H1 (cell line): ENCODE data around the gene MYNN. TPM values are rescaled to one million over a fixed set of nuclear protein-coding genes. Genes with fewer than 3 reads are reported as not detected.

Source experiments
- CTCF ChIA-PET: fragments of 300-600 bp; sonication (Branson Sonifier 250); formaldehyde crosslinking; loops from one replicate; lab custom pipeline; 2021; ENCODE audit not compliant: partially characterized antibody; lab: Charles Lee
- POLR2A ChIA-PET: fragments of 300-600 bp; sonication (Branson Sonifier 250); formaldehyde crosslinking; loops from one replicate; lab custom pipeline; 2021; ENCODE audit warnings: inconsistent platforms; ENCODE audit not compliant: partially characterized antibody; lab: Charles Lee
- DNase-seq, 2 experiments: peaks; one replicate each; pipeline versions ENCODE4 v3.0.0 to v3.0.0-alpha.2; 2010 to 2022; ENCODE audit warnings: low spot score in 2 of 2, low read depth in 1 of 2, mixed read lengths in 1 of 2
- FAIRE-seq: peaks from 2 replicates; lab custom pipeline; 2011; peaks lifted over from hg19 to GRCh38; lab: Jason Lieb, UNC
- H2AFZ ChIP-seq: 2 replicates; pipeline ENCODE4 v1.8.1; 2012; ENCODE audit warnings: low read length, inconsistent platforms
- H2AK5ac ChIP-seq: 2 replicates; pipeline ENCODE4 v1.6.1; 2013; ENCODE audit warnings: low read depth, low read length
- H2BK120ac ChIP-seq: replicated peaks from 2 replicates; pipeline ENCODE3; 2013; ENCODE audit warnings: low read depth, low read length, inconsistent platforms
- H2BK12ac ChIP-seq: 2 replicates; pipeline ENCODE4 v1.6.1; 2013; ENCODE audit warnings: low read depth, low read length
- H2BK15ac ChIP-seq: 2 replicates; pipeline ENCODE4 v1.6.1; 2013; ENCODE audit warnings: low read length
- H2BK20ac ChIP-seq: 2 replicates; pipeline ENCODE4 v1.6.1; 2013; ENCODE audit warnings: low read length
- H2BK5ac ChIP-seq: 2 replicates; pipeline ENCODE4 v1.6.1; 2013; ENCODE audit warnings: low read depth, low read length
- H3K14ac ChIP-seq: 2 replicates; pipeline ENCODE4 v1.6.1; 2013; ENCODE audit warnings: inconsistent platforms; ENCODE audit not compliant: insufficient read length
- H3K18ac ChIP-seq: 2 replicates; pipeline ENCODE4 v1.6.1; 2013; ENCODE audit warnings: low read length; ENCODE audit errors: extremely low read depth
- H3K23ac ChIP-seq: 2 replicates; pipeline ENCODE4 v1.6.1; 2013; ENCODE audit warnings: inconsistent platforms; ENCODE audit not compliant: insufficient read length
- H3K23me2 ChIP-seq: 2 replicates; pipeline ENCODE4 v1.6.1; 2013; ENCODE audit warnings: low read depth, low read length
- H3K27ac ChIP-seq: 2 replicates; pipeline ENCODE4 v1.6.1; 2011; ENCODE audit warnings: low read depth, low read length, inconsistent platforms
- H3K27me3 ChIP-seq, 4 experiments: replicated peaks in 1 of 4; 1 replicate in 1 of 4; 2 replicates in 3 of 4; pipeline versions ENCODE4 v1.6.1 to v1.8.1; 2011 to 2013; ENCODE audit warnings: low read length in 3 of 4, mild to moderate bottlenecking in 3 of 4, inconsistent platforms in 2 of 4, mixed read lengths in 2 of 4, moderate library complexity in 1 of 4; ENCODE audit not compliant: control insufficient read depth in 3 of 4, insufficient read depth in 3 of 4; ENCODE audit errors: extremely low read depth in 1 of 4
- H3K36me3 ChIP-seq, 4 experiments: 2 replicates each; pipeline versions ENCODE4 v1.6.1 to v1.8.1; 2011 to 2013; ENCODE audit warnings: mild to moderate bottlenecking in 4 of 4, low read length in 3 of 4, moderate library complexity in 2 of 4, control low read depth in 1 of 4, inconsistent platforms in 1 of 4; ENCODE audit not compliant: insufficient read depth in 4 of 4, control insufficient read depth in 2 of 4
- H3K4ac ChIP-seq: replicated peaks from 2 replicates; pipeline ENCODE3; 2013; ENCODE audit warnings: low read length, low read depth, mixed read lengths, inconsistent platforms; ENCODE audit not compliant: insufficient read length
- H3K4me1 ChIP-seq, 4 experiments: replicated peaks in 1 of 4; 1 replicate in 1 of 4; 2 replicates in 3 of 4; pipeline versions ENCODE4 v1.6.1 to v1.8.1; 2011 to 2013; ENCODE audit warnings: low read length in 3 of 4, inconsistent platforms in 2 of 4, mixed read lengths in 1 of 4; ENCODE audit not compliant: insufficient read depth in 4 of 4, control insufficient read depth in 3 of 4
- H3K4me2 ChIP-seq, 2 experiments: 2 replicates each; pipeline versions ENCODE4 v1.6.1 to v1.8.1; 2011 to 2013; ENCODE audit warnings: low read depth in 2 of 2, low read length in 2 of 2, control low read depth in 1 of 2, inconsistent platforms in 1 of 2, mild to moderate bottlenecking in 1 of 2; ENCODE audit not compliant: insufficient read depth in 1 of 2
- H3K4me3 ChIP-seq, 4 experiments: fragments of 200-600, 300-600 bp in 1 of 4; sonication (generic), shearing (Covaris generic), sonication (Bioruptor Twin) in 1 of 4; 2 replicates each; pipeline versions ENCODE4 v1.5.1 to v1.8.1; 2011 to 2016; ENCODE audit warnings: low read length in 4 of 4, low read depth in 3 of 4, control low read depth in 2 of 4, inconsistent platforms in 2 of 4, mild to moderate bottlenecking in 2 of 4, mixed read lengths in 1 of 4, moderate library complexity in 1 of 4; ENCODE audit not compliant: insufficient read depth in 2 of 4; ENCODE audit errors: extremely low read depth in 1 of 4
- H3K56ac ChIP-seq: replicated peaks from 2 replicates; pipeline ENCODE3; 2013; ENCODE audit warnings: low read depth, mild to moderate bottlenecking, mixed read lengths, low read length, inconsistent platforms; ENCODE audit not compliant: insufficient read length
- H3K79me1 ChIP-seq: 2 replicates; pipeline ENCODE4 v1.6.1; 2013; ENCODE audit warnings: low read depth, low read length, control low read depth
- H3K79me2 ChIP-seq, 2 experiments: 2 replicates each; pipeline versions ENCODE4 v1.6.1 to v1.8.1; 2012 to 2013; ENCODE audit warnings: low read length in 2 of 2, mild to moderate bottlenecking in 2 of 2, inconsistent platforms in 1 of 2; ENCODE audit not compliant: insufficient read depth in 2 of 2, control insufficient read depth in 1 of 2
- H3K9ac ChIP-seq, 4 experiments: replicated peaks in 1 of 4; 1 replicate in 1 of 4; 2 replicates in 3 of 4; pipeline versions ENCODE4 v1.6.1 to v1.8.1; 2011 to 2013; ENCODE audit warnings: low read depth in 3 of 4, low read length in 3 of 4, control low read depth in 2 of 4, mild to moderate bottlenecking in 2 of 4, moderate library complexity in 2 of 4, inconsistent platforms in 1 of 4; ENCODE audit errors: extremely low read depth in 1 of 4
- H3K9me3 ChIP-seq, 2 experiments: 2 replicates each; pipeline versions ENCODE4 v1.6.1 to v1.8.1; 2012 to 2013; ENCODE audit warnings: mild to moderate bottlenecking in 2 of 2, moderate library complexity in 2 of 2, control low read depth in 1 of 2, inconsistent platforms in 1 of 2, low read depth in 1 of 2, low read length in 1 of 2, mixed read lengths in 1 of 2; ENCODE audit not compliant: insufficient read depth in 2 of 2
- H4K20me1 ChIP-seq, 2 experiments: replicated peaks in 1 of 2; 2 replicates each; pipeline versions ENCODE3 to v1.8.1; 2011 to 2013; ENCODE audit warnings: inconsistent platforms in 2 of 2, low read length in 2 of 2, mild to moderate bottlenecking in 1 of 2; ENCODE audit not compliant: insufficient read depth in 2 of 2, control insufficient read depth in 1 of 2
- H4K5ac ChIP-seq: 2 replicates; pipeline ENCODE4 v1.6.1; 2013; ENCODE audit warnings: low read length, low read depth, mixed read lengths, inconsistent platforms; ENCODE audit not compliant: insufficient read length
- H4K8ac ChIP-seq: 2 replicates; pipeline ENCODE4 v1.8.0; 2013; ENCODE audit warnings: mild to moderate bottlenecking, moderate library complexity, low read length, inconsistent platforms; ENCODE audit not compliant: insufficient read depth; ENCODE audit errors: extremely low read depth
- H4K91ac ChIP-seq: replicated peaks from 2 replicates; pipeline ENCODE3; 2013; ENCODE audit warnings: low read length, mixed read lengths, inconsistent platforms; ENCODE audit not compliant: insufficient read length
- CTBP2 ChIP-seq: IDR thresholded peaks from 2 replicates; pipeline ENCODE4 v1.7.0; 2011; ENCODE audit warnings: borderline replicate concordance, mild to moderate bottlenecking, moderate library complexity, mixed read lengths, low read length; ENCODE audit not compliant: insufficient read depth, insufficient read length
- POLR2A ChIP-seq, 2 experiments: IDR thresholded peaks; 1 replicate in 1 of 2; 2 replicates in 1 of 2; pipeline ENCODE4 v1.6.1; 2011; ENCODE audit warnings: low read depth in 2 of 2, low read length in 2 of 2, mild to moderate bottlenecking in 2 of 2; ENCODE audit errors: control extremely low read depth in 1 of 2
- POLR2AphosphoS5 ChIP-seq: IDR thresholded peaks from 2 replicates; pipeline ENCODE4 v1.6.1; 2011; ENCODE audit warnings: low read depth, low read length
- SAP30 ChIP-seq: fragments of 300-600 bp; sonication (generic); IDR thresholded peaks from 2 replicates; pipeline ENCODE4 v1.7.1; 2012; ENCODE audit warnings: low read length, moderate library complexity, mild to moderate bottlenecking, inconsistent platforms; ENCODE audit not compliant: insufficient read depth, insufficient replicate concordance
- SP2 ChIP-seq: IDR thresholded peaks from 2 replicates; pipeline ENCODE4 v1.6.1; 2012; ENCODE audit warnings: mild to moderate bottlenecking, low read length, inconsistent platforms
- TAF7 ChIP-seq: optimal IDR thresholded peaks from 2 replicates; pipeline ENCODE3; 2011; ENCODE audit warnings: low read depth, mild to moderate bottlenecking, inconsistent platforms, low read length, moderate library complexity, borderline replicate concordance
- WGBS, 2 experiments: shearing (Covaris generic) in 1 of 2; methylation state at CpG; one replicate each; pipeline versions ENCODE4 v1.1.6 to v1.1.7; 2013 to 2015; ENCODE audit warnings: low lambda C conversion rate in 2 of 2, mixed read lengths in 2 of 2, inconsistent platforms in 1 of 2, low coverage in 1 of 2, missing lambda C conversion rate in 1 of 2; ENCODE audit not compliant: insufficient replicate concordance in 2 of 2, insufficient coverage in 1 of 2, insufficient read length in 1 of 2; ENCODE audit errors: extremely low coverage in 1 of 2, missing lambda C conversion rate in 1 of 2; 5-methylcytosine and 5-hydroxymethylcytosine counted together
- polyA plus RNA-seq, 7 experiments: library from polyadenylated mRNA; depleted of rRNA in 3 of 7; stranded (reverse) in 5 of 7; unstranded in 2 of 7; fragments of >200 nt in 5 of 7; fragments of 200-250 nt in 2 of 7; gene quantifications; 1 replicate in 5 of 7; 2 replicates in 1 of 7; 4 replicates in 1 of 7; pipeline versions ENCODE4 v1.2.1 to v1.2.3, GENCODE V29; 2011 to 2013; ENCODE audit warnings: missing spikeins in 2 of 7, mixed read lengths in 2 of 7
- total RNA-seq: library from RNA; stranded (reverse); fragmentation: NEBNext Ultra II Directional; extraction: Animal tissue kit (Norgen Biotek cat#: 25700); gene quantifications from 2 replicates; pipeline ENCODE4 v1.2.1, GENCODE V29; 2021
- TF ChIP-seq, protein P1 (sequence below): IDR thresholded peaks from 2 replicates; pipeline ENCODE4 v1.6.1; 2012; ENCODE audit warnings: inconsistent platforms
- TF ChIP-seq, protein P2 (sequence below), 3 experiments: IDR thresholded peaks; 1 replicate in 2 of 3; 2 replicates in 1 of 3; pipeline versions ENCODE4 v1.5.1 to v1.6.1; 2011; ENCODE audit warnings: low read length in 3 of 3, mild to moderate bottlenecking in 3 of 3, inconsistent platforms in 2 of 3, low read depth in 1 of 3, moderate library complexity in 1 of 3; ENCODE audit not compliant: insufficient read depth in 1 of 3; ENCODE audit errors: control extremely low read depth in 1 of 3
- TF ChIP-seq, protein P3 (sequence below): IDR thresholded peaks from 2 replicates; pipeline ENCODE4 v1.6.1; 2012; ENCODE audit warnings: low read length, inconsistent platforms

MYNN gene
- total and polyA plus RNA-seq, 2 of the 8 experiments (the other 6 are each of a cell fraction or from before 2014, with no cell fraction given): 7.3 to 15.2 TPM

DNA sequence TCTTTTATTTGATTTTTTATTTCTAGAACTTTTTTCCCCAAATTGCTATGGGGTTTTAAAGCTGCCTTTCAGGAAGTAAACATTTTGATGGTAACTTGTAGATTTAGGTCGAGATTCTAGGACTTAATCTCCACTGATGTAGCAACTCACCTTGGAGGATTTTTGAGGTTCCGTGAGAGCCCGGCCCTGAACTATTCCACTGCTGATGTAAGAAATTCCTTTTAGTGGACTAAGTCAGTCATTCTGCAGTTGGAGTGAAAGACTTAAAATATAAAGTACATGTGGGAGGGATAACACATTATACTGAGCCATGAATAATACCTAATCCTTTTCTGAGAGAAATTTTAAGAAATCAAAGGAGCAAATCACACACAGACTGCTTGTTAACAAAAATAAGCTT, 52.1 kb downstream of the MYNN start:
- Histone ChIP-seq H3K23me2 (no peaks in the 10 kb centered on the region), H2BK20ac (no peak overlapping the region), H3K9me3 (no peaks in the 10 kb centered on the region), H3K27ac (no peak overlapping the region), H4K91ac (no peak overlapping the region), H2AFZ (no peak overlapping the region), H3K36me3 (no peaks in the 10 kb centered on the region), H3K23ac (no peak overlapping the region), H3K4me2 (no peak overlapping the region), H3K18ac (no peak overlapping the region), H3K4me1 (no peaks in the 10 kb centered on the region), H3K9ac (no peak overlapping the region), H2AK5ac (no peak overlapping the region), H4K5ac (no peak overlapping the region), H2BK120ac (no peak overlapping the region), H3K56ac (no peak overlapping the region), H3K79me2 (no peaks in the 10 kb centered on the region), H2BK5ac (no peak overlapping the region), H3K14ac (no peak overlapping the region), H2BK12ac (no peak overlapping the region), H3K4me3 (no peak overlapping the region), H3K4ac (no peak overlapping the region), H2BK15ac (no peak overlapping the region), H4K8ac (no peak overlapping the region), H4K20me1 (no peaks in the 10 kb centered on the region), H3K27me3 (peaks cover 0 to 1% (median 0%) of the 10 kb centered on the region in 4 experiments; a peak in 1 of 7 replicates), H3K79me1 (no peaks in the 10 kb centered on the region)
- ChIA-PET POLR2A (interaction anchor here (0.7 to 0.9 kb wide), 2 partner anchors 11 to 47 kb away, joined by 3 to 4 read pairs; no protein-coding TSS in a partner anchor), CTCF (interaction anchor here (1.4 kb wide), 1 partner anchor 10 kb away, joined by 4 read pairs; no protein-coding TSS in a partner anchor)
- no peak for DNase-seq
- no peak for FAIRE-seq
- WGBS, 2 experiments: 94% methylated on average over 3 of the region's 3 CpGs; no CpG with 5 or more reads in 1 of the 2 experiments
- TF ChIP-seq, protein P1, sequence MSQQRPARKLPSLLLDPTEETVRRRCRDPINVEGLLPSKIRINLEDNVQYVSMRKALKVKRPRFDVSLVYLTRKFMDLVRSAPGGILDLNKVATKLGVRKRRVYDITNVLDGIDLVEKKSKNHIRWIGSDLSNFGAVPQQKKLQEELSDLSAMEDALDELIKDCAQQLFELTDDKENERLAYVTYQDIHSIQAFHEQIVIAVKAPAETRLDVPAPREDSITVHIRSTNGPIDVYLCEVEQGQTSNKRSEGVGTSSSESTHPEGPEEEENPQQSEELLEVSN: no peak
- no peak for TF ChIP-seq SAP30
- TF ChIP-seq SP2: no peak
- no peak for TF ChIP-seq POLR2AphosphoS5
- TF ChIP-seq, protein P2, sequence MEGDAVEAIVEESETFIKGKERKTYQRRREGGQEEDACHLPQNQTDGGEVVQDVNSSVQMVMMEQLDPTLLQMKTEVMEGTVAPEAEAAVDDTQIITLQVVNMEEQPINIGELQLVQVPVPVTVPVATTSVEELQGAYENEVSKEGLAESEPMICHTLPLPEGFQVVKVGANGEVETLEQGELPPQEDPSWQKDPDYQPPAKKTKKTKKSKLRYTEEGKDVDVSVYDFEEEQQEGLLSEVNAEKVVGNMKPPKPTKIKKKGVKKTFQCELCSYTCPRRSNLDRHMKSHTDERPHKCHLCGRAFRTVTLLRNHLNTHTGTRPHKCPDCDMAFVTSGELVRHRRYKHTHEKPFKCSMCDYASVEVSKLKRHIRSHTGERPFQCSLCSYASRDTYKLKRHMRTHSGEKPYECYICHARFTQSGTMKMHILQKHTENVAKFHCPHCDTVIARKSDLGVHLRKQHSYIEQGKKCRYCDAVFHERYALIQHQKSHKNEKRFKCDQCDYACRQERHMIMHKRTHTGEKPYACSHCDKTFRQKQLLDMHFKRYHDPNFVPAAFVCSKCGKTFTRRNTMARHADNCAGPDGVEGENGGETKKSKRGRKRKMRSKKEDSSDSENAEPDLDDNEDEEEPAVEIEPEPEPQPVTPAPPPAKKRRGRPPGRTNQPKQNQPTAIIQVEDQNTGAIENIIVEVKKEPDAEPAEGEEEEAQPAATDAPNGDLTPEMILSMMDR (IDR thresholded peaks at IDR 0.05; ENCODE audit: control extremely low read depth in 1 of 3, insufficient read depth in 1 of 3, low read depth in 1 of 3, low read length in 3 of 3): no peak
- TF ChIP-seq CTBP2: no peak
- TF ChIP-seq, protein P3, sequence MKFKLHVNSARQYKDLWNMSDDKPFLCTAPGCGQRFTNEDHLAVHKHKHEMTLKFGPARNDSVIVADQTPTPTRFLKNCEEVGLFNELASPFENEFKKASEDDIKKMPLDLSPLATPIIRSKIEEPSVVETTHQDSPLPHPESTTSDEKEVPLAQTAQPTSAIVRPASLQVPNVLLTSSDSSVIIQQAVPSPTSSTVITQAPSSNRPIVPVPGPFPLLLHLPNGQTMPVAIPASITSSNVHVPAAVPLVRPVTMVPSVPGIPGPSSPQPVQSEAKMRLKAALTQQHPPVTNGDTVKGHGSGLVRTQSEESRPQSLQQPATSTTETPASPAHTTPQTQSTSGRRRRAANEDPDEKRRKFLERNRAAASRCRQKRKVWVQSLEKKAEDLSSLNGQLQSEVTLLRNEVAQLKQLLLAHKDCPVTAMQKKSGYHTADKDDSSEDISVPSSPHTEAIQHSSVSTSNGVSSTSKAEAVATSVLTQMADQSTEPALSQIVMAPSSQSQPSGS: no peak
- TF ChIP-seq POLR2A (IDR thresholded peaks at IDR 0.05; ENCODE audit: control extremely low read depth in 1 of 2, low read depth in 2 of 2, low read length in 2 of 2): no peak
- no peak for TF ChIP-seq TAF7
